HG02852 (cell line): ENCODE results near the gene MSI2.

Experiments
- ATAC-seq: cut with Tn5 transposase; IDR thresholded peaks from one replicate; pipeline ENCODE4 v1.9.1; 2021; ENCODE audit warnings: mild to moderate bottlenecking, moderate library complexity; ENCODE audit not compliant: unreplicated experiment

Gene MSI2

DNA sequence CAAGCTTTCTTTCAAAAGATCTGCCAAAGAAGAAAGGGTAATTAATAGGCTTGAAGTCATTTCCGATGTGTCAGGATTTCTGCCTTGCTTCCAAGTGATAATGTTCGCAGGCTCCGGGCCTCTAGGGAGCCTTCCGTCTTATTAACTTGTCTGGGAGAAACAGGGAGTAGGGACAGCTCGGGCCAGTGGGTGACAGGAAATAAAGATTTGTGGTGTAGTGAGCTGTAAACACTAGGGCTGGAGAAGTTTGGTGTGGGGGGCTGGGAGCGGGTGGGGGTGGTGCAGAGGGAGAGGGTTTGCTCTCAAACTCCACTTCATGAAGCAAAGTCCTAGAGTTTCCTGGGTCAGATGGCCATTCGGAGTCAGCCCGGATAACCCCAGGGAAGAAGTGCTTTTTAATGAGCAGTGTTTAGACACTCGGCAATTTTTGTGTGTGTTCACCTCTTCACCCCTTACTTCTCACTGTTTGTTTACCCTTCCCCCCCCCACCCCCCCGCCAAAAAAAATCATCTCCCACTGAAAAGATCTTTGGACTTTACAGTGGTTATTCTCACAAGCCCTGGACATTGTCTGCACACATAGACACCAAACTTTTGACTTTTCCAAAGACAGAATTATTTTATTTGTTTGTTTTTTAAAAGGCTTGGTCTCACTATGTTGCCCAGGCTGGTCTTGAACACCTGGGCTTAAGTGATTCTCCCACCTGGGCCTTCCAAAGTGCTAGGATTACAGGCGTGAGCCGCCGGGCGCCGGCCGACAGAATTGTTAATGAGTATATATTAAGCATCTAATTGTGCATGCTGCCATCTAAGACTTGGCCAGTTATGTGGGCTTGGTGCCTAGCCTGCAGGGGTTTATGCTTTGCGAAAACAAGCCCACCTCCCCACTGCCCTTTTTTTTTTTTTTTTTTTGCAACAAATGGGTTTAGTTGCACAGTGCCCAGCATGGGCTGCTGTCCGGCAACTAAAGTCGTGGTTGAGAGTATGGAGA lies 292.4 kb downstream of the MSI2 start:
- no peak for ATAC-seq

DNA sequence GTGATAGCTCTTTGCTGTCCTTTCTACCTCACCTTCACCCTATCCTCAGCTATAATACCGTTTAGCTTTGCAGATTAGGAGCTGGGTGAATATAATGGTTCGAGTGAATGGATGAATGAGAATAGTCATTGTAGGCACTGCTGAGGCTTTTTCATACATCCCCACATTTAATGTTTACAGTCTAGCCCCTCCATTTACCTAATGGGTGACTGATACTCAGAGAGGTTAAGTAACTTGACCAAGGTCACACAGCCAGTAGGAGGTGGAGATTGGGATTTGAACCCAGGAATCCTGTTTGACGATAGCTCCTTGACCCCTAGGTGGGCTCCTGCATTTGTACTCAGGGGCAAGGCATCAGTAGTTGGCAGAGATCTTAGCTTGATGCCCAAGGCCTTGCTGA lies 293.1 kb downstream of the MSI2 start:
- no peak for ATAC-seq

DNA sequence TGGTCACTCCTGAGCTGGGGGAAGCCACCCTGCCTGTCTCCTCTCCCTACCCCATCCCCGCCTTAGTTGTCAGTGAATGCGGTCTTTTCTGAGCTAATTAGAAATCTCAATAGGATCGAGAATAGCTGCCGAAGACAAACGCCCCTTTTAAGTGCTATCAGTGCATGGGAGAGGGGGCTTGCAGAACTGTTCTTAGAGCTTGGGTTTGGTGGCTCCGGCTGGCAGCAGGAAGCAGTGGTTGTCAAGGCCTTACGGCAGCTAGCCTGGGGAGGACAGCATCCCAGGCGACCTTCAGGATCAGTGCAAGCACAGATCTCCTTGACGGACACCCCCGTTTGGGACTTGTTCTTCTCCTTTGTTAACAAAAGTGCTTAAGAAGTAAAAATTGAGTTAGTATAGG lies 293.7 kb downstream of the MSI2 start:
- ATAC-seq, result no peak

DNA sequence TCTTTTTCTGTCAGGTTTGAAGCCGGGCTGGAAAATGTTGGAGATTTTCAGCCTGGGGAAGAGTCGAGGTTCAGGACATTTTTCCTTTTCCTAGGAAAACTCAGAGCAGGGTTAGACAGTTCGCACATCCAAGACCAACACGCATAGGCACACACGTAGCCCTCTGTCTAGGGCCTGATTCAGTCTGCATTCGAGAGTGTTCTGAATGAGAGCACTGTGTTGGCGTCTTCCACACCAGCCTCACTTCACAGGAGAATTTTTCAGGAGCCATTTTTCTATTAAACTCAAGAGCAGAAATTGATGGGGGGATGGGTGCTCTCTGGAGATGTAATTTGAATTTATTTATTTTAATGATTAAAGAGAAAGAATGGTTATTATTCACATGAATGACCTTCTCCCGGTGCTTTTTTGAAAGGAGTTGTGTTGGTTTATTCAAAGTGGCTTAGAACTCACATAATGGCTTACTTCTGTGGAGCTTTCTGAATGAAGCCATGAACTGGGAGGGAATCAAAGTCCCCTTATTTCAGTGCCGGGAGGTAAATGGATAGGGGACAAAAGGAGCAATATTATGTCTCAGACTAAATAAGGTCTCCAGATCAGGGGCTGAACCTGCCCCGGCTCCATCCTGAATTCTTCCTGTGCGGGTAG lies 294.5 kb downstream of the MSI2 start:
- ATAC-seq, result no peak

DNA sequence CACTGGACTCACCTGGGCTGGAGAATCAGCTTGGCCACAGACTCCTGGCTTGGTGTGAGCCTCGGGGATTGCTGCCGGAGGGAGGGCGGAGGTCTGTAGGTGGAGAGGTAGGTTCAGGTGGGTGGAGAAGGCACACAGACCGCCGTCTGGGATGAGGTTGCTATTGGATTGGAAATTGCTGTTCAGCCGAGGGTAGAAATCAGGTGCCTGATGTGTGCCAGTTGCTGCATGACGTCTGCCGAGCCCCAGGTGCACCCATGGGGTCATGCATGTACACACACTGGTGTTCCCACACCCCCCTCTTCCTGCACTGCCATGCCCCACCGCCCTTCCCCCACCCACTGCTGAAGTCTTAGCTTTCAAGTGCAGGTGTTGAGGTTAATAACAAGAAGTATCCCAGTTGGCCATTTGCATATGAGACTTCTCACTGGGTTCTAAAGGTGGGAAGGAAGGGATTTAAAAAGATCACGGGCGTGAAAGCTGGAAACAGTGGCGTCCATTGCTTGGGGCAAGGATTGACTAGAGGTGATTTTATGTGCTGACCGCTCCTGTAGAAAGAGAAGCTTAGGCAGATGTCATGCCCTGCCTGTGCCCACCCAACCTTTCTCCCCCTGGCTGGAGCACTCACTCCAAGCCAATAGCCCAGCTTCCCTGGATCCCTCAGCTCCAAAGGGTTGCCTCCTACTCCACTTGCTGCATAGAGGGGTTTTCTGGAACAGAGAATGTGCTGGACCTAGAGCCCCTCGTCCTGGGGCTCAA lies 295.2 kb downstream of the MSI2 start:
- no peak for ATAC-seq

DNA sequence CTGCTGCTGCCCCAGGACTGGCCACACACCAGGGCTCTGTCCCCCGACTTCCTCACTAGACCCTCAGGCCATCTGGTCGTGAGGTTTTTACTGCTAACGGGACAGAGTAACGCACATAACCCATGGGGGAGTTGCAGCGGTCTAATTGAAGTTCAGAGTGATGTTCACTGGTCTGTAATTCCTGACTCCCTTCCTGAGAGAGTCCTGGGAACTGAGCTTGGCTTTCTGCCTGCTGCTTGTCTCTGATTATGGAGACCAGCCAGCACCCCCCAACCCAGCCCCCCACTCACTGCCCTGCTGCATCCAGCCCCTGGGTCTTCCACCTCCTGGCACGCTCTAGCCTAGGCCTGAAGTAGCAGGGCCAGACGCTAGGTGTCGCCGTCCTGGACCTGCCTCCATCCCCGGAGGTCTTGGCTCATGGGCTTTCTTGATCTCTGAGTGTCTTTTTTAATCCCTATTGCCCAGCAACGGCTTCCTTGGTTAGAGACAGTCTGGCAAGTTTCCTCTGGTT lies 295.8 kb downstream of the MSI2 start:
- no peak for ATAC-seq

DNA sequence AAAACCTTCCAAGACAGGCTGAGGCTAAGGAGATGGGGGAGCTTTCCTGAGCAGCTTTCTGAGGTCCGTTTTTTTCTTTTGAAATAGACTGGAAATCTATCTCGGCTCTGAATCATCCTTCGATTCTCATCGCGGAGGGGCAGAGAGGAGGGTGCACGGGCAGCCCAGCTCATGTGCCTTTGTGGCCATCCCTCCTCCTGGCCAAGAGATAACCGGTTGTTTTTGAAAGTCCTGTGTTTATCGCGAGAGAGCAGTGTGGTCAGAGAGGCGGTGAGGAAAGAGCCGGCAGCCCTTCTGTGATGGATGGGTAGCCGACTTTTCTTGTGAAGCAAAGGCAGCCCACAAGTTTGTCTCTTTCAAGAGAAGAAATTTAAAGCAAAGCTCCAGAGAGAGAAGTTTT lies 297.2 kb downstream of the MSI2 start:
- ATAC-seq, result no peak

DNA sequence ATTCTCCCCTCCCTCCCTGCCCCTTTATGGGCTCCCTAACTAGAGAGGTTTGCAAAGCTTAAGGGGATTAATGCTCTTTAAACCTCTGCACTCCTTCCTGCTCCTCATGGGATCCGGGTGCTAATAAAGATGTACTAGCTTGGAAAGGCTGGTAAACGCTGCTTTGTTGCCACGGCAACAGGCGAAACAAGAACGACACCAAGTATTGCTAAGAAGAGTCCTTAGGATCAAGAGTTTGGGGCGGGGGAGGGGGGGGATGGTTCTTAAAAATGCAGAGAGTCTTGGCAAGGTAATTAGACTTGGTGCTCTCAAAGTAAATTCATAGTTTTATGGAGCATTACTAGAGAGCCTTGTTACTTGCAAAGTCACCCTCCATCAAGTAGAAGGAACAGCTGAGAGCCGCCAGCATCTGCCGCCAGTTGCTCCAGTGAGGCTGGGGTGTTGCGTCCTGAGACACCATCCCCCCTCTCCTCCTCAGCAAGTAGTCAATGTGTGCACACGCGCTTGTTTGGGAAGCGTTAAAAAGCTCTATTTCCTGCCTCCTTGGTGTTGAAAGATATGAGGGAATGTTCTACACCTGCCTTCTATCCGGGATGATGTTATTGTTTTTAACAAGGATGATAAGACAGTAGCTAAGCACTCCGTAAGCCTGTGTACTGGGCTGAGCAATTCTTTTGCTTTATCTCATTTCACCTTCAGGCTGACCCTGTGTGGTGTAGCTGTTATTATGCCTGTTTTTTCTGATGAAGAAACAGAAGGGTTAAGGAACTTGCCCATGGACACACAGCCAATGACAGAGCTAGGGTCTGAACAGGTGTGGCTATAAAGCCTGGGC lies 297.9 kb downstream of the MSI2 start:
- ATAC-seq, result no peak

DNA sequence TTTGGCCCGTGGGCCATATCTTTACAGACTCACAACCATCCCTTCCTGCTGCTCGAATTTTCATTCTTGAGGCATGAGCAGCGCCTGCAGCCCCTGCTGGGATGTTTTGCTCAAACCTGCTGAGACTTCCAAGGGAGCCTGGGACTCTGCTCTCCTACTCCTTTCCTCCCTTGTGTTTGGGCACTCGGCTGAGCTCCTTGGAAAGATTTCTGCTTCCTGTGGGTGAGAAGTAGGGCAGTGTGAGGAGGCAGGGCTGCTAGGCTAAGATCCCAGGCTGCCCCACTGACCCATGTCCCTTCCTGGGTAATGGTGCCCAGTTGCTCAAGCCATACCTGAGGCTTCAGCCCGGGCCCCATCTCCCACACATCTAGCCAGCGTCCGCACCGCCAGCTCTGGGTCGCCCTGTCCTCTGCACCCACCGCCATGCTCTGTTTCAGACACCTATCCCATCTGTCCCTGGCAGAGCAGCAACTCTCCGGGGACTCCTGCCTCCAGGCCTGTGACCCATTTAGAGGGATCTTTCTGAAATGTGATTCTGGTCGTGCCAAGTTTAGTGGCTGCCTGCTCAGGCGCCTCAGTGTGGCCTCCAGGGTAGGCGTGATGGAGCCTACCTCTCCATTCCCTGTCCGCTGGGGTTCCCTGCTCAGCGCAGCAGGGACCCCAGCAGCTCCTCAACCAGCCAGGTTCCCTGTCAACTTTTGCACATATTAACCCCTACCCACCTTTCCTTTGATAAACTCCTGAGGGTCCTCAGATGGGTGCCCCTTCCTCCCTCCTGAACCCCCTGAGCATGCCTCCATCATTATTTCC lies 298.7 kb downstream of the MSI2 start:
- ATAC-seq, result no peak

DNA sequence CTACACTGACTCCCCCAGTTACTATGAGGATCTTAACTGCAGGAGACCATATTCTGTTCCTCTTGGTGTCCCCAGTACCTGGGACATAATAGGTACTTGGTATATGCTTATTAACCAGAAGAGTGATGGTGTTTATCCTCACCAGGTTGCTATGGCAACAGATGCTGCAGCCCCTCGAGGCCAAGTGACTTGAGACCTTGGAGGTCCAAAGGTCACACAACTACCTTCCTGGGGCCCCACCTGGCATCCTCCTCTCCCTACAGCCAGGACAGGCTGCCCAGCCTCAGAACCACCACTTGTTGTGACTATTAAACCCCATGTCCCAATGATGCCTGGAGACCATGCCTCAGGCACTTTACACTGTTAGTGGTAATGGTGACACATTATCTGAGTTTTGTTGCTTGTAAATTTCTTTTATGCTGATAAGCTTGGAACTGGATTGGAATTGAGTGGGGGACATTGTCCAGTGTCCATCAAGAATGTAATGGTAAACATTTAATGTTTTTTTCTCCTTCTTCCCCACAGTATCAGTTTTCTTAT lies 299.4 kb downstream of the MSI2 start:
- ATAC-seq, result no peak

DNA sequence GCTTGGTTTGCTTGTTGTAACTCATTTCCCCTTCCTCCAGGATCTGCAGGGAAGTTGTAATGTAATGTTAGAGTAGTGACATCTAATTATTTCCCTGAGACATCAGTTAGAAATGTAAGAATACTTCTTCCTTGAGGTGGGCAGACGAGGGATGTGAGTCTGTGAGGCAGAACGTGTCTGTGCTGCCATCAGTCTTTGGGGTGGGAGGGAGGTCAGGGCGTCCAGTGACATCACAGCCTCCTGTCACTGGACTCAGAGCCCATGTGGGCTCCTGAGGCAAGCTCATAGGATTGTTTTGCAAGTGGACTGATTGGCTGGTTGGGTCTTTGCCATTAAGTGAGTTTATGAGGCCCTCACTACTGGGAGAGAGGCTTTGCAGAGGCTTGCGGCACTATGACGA lies 300.0 kb downstream of the MSI2 start:
- no peak for ATAC-seq

DNA sequence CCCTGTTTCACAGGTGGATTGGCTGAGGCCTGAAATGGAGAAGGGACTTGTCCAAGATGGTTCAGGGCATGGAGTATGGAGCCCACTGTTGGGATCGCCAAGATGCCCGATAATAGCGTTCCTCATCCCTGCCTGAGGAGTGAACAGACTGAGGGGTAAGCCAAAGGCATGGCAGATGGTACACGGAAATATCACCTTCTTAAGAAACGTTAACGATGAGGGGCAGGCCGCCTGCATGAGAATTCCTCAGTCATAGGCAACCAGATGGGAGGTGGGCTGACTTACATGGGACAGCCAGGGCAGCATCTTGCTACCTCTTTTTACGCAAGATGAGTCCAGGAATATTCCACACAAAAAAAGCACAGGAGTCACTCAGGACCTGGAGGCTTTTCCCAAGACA lies 300.7 kb downstream of the MSI2 start:
- ATAC-seq, result no peak

DNA sequence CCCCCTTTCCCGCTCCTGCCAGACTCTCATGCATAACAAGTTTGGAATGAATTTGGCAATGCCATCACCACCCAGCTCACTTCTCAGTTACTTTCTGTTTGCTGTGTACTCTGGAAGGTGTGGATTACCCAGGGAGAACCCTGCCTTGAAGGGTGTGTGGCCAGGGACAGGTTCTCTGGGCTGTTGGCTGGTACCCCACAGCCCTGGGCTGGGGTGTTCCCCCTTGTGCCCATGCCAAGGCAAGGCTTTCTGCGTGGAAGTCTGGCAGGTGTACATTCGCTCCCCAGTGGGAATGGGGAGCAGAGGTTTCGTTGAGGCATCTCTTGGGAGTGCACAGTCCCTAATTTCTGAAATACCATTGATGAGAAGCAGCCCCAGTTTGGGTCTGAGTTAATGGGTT lies 301.1 kb downstream of the MSI2 start:
- no peak for ATAC-seq

DNA sequence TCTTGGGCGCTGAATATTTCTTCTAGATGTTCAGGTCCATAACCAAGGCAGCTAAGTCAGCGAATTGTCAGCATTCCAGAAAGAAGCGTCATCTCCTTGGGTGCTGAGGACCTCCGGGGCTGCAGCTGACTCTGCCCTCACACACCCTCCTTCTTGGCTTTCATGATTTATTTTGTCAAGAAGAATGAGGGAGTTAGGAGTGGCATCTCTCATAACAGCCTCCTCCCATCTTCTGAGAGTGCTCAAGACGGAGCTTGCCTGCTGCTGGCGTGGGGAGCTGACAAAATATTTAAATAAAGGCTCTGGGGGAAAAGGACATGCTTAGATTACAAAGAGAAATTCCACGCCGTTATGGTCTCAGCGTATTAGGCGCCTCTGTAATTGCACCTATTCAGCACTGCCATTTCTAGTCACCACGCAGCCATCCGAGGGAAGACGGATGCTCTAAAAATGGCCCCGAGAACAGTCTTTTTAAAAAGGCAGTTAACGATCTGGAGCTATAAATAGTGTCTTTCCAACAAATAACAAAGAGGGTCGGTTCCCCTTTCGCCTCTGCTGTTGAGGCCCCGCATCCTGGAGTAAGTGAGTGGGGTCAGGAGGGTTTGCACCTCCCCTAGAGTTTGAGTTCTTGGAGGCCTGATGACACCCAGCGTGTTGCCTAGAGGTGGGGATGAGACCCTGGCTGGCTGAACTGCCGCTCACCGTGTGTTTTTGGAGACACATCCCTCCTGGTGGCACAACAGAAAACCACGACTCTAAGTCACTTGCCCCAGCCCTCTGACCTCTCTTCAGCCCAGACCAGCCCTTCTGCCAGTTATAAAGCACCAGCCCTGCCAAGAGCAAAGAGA lies 301.7 kb downstream of the MSI2 start:
- ATAC-seq, result no peak

DNA sequence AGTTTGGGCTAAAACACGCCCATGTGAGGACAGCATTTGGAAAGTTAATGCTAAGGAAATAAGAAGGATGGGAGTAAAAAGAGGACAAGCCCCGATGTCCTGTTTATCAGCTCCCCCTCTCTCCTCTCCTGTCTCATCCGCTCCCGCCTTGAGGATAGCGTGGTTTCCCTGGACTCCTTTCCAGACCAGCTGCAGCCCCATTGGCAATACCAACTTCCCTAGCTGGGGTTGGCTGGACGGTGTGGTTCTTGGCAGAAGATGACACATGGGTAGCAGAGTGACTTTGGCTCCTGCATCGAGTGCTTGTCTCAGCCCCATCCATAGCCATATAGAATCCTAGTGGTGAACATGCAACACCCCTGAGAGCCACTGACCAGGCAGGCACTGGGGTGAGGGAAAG lies 302.9 kb downstream of the MSI2 start:
- ATAC-seq, result no peak

DNA sequence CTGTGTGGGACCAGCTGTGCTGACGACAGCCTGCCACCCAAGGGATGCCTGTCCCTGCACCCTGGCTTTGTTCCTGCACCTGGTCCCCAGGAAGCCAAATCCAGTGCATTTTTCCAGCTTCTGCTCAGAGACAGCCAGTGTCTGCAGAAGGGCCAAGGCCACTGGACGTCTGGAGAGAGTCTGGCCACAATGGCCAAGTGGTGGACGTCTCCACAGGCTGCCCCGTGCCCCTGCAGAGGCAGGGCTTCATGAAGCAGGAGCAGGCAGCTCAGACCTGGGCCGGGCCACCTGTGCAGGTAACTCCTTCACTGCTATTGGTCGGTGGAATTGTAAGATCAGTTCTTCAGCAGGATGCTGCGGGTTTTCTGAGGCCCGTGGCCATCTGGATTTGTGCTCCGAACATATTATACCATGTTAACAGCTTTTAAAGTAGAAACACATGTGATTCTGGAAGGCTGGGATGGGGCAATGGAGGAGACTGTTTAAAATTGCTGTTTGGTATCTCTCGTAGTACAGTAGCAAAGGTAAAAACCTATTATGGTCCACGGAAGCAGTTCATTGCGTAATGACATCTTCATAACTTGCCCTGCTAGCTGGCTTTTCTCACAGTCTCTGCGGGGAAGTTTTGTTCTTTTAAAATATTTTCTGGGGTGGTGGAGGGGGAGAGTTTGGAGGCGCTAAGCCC lies 303.5 kb downstream of the MSI2 start:
- ATAC-seq, result no peak

DNA sequence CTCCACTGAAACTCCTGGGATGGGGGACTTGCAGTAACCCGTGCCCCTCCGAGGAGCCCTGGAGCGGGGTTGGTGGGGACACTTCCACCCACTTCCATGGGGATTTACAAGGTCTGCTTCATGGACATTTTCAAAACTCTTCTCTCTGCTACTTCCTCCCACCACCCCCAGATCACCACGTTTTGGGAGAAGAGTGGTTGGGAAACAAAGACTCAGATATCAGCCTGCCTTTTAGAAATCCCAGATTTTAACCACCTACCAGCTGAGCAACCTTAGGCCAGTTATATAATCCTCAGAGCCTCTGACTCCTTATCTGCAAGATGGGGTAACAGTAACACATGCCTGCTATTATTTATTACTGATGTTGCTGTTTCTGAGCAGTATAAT lies 304.0 kb downstream of the MSI2 start:
- ATAC-seq, result no peak
